ENCODE data around the gene SPRYD3.

Gene SPRYD3

DNA sequence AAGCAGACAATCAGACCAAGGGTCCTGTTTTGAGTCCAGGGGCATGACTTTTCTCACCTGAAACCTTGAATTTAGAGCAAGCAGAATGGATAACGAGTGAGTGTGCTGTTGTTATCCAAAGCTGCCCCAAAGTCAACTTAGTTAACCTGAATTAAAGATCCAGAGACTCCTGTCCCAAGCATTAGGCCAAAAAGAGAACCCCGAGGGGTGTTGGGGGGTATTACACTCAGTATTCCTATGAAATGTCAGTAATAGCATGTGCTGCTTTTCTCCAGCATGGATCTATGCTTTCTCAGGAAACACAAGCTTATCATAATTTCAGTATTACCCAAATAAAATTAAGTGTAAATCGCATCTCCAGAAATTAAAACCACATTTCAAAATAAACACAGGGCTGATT is 53.9 kb downstream of the SPRYD3 start:
- DNase-seq (ENCODE audit: low spot score): no peak

DNA sequence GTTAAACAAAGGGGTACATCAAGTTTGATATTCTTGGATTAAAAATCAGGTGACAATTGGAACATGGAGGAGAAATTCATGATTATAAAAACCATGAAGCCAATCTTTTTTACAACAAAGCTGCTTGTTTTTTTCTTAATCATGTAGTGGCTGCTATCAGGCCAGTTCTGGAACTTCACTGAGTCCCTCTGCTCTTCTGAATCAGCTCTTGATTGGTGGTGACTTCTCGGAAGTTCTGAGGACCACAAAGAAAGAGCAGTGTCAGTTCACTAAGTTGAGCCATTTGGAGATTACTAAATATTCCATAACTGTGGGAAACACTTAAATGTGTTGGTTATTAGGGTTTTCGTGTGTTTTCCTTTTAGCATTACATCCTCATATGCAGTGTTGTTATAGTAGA is 64.5 kb downstream of the SPRYD3 start:
- no peak for DNase-seq (ENCODE audit: low spot score)

Measured in AG08396 (cell line).